ENCODE measurements around the gene FHIT.

DNA sequence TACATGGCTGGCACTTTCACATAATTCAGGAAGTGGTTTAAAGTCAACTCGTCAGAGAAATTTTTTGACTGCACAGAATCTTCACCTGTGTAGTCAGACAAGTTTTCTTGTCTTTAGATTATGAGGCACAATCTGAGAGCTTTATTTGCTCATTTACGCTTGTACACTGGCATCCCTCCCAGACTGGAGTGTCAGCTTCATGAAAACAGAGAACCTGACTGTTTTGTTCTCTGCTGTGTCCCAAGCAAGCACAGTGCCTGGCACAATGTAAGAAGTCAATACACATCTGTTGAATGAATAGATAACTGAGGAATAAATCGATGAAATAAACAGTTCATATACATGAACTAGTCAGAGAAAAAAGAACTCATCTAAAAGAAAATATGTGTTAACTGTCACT, 1355.3 kb downstream of the FHIT start:
- no peak for TF ChIP-seq POLR2AphosphoS5 (IDR thresholded peaks at IDR 0.05)
- TF ChIP-seq POLR2A (IDR thresholded peaks at IDR 0.05), result no peak
